ENCODE measurements around the gene CXADR.
A peak's percentile ranks its signal among the peaks of the same experiment; 100 is the strongest.
"Not testable (repeated sequence)": the region's sequence is repeated elsewhere in the genome, so short reads cannot be mapped to it uniquely, and the experiment has no call there.

CXADR gene

DNA sequence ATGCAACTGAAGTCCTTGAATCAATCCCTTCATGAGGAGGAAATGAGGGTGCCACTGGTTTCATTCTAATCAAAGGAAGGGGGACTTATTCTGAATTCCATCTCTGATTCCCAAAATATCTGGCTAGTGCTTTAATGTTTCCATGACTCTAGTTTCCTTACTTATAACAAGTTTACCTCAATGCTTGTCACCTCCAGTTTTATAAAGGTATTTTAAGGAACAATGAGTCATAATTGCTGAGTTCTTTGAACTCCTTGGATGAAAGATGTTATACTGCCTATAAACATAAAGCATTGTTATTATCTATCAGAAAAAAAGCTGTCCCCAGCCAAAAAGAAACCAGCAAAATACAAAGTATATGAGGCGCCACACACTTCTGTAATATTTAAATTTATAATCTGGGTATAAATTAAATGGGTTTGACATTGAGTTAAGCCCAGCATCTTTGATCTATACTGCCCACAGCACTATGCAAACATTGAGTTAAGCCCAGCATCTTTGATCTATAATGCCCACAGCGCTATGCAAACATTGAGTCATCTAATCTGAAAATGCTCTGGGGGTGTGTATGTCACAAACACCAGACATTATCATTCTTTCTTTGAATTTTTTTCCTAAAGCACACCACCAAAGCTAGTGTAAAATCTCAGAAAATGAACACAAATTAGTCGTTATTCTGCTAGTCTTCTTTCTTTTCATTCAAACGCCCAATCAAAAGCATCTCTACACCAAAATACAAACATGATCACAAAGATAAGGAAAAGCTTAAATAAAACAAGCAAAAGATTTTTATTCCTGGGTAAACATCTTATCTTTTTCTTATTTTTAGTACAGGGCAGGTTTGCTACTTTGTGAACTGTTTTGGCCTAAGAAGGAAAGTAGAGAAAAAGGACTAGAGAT lies 11.5 kb upstream of the CXADR start:
- no peak for DNase-seq (ENCODE audit: low spot score)

DNA sequence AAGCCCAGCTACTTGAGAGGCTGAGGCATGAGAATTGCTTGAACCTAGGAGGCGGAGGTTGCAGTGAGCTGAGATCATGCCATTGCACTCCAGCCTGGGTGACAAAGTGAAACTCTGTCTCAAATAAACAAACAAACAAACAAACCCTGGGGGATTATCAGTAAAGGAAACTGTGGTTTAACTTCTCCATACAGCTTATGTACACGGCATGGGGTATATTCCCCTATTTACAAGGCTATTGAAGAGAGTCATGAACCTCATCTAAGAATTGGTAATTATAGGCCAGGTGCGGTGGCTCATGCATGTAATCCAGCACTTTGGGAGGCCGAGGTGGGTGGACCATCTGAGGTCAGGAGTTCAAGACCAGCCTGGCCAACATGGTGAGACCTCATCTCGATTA lies 9.9 kb upstream of the CXADR start:
- not testable (repeated sequence) for DNase-seq (ENCODE audit: low spot score)

DNA sequence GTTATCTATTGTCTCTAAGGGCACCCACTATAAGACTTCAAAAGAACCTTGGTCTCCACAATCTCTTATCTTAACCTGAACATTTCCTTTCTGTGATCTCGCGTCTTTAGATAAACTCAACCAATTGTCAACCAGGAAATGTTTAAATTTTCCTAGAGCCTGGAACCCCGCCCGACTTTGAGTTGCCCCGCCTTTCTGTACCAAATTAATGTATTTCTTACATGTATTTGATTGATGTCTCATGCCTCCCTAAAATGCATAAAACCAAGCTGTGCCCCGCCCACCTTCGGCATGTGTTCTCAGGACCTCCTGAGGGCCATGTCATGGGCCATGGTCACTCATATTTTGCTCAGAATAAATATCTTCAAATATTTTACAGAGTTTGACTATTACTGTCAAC lies 5.9 kb upstream of the CXADR start:
- DNase-seq (ENCODE audit: low spot score), result no peak

DNA sequence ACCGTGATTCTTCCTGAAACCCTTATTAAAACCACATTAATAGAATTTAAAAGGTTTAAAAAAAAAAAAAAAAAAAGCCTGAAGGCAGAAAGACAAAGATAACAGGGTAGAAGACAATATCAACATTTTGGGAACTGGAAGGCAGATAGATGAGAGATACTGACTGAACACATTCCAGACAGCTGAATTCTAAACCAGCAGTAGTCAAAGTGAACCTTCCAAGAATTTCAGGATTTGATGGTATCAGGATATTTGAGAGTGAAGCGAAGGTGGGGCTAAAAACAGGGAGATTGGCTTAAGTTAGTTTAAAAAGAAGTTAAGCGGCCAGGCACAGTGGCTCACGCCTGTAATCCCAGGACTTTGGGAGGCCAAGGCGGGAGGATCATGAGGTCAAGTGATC lies 5.3 kb upstream of the CXADR start:
- DNase-seq (ENCODE audit: low spot score), result no peak

DNA sequence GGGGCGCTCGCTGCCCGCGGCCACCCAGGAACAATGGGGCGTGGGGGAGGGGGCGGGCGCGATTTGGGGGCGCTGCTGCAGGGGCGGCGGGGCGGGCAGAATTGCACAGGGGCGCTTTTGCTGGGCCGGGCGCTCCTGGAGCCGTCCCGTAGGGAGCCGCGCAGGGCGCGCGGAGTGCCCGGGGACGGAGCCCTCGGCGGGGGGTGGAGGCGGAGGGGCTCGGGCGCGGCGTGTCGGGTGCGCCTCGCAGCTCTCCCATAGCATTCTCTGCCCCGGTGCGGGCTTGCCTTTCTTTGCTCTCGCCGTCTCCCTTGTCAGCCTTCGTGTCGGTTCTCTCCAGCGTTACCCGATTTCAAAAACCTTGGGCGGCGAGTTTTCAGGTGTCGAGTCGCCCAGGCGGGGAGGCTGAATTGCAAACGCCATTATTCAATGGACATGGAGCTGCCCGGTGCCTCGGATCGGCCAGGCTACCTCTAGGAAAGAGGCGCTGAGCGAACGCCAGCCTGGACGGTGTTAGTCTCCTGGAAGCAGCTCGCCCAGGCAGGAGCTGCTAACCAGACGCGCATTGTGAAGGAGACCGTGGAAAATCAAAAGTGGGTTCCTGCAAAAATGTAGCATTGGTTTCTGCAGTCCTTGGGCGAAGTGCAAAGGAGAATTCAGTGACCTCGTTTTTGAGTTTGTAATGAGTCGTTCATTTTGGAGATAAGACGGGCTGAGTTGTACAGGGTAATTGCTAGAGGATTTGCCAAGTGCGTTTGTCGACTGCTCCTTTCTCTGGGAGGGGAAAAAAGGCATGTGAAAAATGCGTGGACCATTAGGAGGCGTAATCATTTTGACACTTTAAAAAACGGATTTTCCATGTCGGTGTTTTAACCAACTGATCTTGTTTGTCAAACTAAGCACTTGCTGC lies 626 bp downstream of the CXADR start:
- peak; percentile 35 for DNase-seq (ENCODE audit: low spot score)

DNA sequence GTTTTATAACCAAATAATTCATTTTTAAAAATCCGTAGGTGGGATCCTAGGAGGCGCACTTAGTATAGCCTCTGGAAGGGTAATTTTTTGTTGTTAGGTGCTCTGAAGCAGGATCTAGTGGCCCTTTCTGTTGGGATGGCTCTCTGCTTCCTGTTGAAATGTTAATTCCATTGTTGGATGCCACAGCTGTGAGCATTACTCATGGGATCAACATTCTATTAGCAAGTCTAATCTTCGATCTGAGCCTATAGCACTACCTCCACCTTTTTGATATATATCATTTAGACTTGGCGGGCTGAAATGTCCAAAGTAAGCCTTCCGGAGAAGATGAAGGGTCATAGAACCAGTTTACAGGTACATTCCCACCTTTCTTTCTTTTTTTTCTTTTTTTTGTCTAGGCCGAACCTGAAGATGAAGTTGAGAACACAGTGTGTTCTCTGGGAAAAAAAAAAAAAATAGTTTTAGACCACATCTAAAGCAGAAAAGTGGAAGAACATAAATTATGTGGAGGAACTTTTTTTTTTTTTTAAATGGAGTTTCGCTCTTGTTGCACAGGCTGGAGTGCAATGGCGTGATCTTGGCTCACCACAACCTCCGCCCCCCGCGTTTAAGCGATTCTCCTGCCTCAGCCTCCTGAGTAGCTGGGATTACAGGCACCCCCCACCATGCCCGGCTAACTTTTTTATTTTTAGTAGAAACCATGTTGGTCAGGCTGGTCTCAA lies 1.4 kb downstream of the CXADR start:
- no peak for DNase-seq (ENCODE audit: low spot score)

DNA sequence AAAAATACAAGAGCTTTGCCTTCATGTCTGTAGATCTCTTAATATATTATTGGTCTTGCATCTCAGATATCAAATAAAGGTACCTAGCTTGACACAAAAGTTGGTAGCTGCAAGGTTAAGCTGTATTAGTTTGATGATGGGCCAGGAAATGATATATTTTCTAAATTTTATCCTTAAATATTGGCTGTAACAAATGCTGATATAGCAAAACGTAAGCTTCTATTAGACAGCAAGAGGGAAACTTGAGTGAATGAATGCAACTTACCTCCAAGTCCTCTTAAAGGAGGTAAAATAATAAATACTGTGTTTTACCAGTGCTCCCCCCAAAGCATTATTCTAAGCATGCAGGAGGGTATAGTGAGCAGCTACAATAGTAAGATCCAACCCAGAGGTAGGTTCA lies 4.2 kb downstream of the CXADR start:
- DNase-seq (ENCODE audit: low spot score), result not testable (repeated sequence)

DNA sequence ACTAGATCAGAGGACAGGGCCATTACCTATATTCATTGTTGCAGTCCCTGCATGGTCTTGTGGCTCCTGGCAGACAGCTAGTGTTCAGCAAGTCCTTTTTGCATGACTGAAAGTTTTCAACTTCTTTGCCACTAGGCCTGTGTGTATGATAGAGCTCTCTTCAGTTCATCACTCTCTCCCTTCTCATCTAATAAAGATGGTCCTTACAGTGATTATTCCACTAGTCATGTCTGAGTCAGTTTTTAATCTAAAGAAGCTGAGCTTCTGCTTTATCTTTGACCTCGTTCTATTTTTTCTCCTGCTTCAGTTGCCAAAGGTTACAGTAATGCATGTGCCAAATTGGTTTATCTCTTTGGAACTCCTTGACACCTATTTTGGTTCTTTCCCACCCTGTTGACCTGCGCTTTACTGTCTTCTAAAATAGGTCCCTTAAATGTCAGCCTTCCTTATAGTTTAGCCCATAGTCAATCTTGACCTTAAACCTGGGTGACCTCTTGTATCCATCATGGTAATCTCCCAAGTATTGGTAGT lies 6.4 kb downstream of the CXADR start:
- no peak for DNase-seq (ENCODE audit: low spot score)

DNA sequence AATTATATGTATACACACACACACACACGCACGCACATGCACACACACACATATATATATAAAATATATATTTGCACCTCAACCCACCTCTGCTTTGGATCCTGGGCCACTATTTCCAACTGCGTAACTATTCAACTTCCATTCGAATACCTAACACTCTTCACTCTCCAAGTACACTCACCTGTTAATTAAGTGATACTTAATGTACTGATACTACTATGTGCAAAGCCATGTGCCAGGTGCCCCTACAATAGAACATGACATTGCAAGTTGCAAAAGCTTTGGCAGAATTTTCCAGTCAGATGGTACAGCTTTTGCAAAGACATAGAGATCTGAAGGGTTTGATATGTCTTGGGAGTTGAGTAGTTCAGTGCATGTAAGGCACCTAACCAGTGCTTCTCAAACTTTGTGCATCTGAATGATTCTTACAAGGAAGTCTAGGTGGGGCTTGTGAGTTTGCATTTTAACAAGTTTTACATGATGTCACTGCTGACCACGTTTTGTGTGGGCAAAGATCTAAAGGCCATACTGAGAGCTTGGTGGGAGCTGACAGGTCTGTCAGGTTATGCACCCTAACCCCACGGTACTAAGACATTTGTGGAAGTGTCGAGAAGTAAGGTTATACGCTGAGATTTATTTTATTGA lies 7.2 kb downstream of the CXADR start:
- no peak for DNase-seq (ENCODE audit: low spot score)

DNA sequence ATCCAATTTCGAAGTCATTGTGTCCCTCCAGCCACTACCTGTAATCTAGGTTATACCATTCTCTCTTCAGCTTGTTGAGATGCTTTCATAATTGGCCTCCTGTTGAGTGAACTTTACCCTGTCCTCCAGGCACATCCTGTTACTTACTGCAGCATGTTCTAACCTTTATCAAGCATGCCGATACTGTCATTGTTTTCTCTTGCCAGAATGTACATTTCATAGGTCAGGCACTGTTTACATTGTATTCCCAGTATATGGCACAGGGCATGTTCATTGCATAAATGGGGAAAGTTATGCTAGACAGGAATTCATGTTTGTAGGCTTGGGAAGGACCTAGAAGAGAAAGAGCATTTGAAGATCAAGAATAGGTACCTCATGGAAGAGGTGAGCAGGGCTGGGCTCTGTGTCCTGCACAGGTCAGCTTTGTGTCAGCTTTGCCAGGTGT lies 10.2 kb downstream of the CXADR start:
- DNase-seq (ENCODE audit: low spot score), result no peak

DNA sequence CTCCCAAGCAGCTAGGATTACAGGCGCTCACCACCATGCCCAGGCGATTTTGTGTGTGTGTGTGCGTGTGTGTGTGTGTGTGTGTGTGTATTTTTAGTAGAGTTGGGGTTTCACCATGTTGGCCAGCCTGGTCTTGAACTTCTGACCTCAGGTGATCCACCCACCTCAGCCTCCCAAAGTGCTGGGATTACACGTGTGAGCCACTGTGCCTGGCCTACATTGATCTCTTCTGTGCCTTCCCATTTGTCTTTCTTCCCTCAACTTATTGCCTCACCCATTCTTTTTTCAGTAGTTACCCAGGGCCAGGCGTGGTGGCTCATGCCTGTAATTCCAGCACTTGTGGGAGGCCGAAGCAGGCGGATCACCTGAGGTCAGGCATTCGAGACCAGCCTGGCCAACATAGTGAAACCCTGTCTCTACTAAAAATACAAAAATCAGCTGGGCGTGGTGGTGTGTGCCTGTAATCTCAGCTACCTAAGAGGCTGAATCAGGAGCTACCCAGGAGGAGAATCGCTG lies 11.2 kb downstream of the CXADR start:
- DNase-seq (ENCODE audit: low spot score), result not testable (repeated sequence)

DNA sequence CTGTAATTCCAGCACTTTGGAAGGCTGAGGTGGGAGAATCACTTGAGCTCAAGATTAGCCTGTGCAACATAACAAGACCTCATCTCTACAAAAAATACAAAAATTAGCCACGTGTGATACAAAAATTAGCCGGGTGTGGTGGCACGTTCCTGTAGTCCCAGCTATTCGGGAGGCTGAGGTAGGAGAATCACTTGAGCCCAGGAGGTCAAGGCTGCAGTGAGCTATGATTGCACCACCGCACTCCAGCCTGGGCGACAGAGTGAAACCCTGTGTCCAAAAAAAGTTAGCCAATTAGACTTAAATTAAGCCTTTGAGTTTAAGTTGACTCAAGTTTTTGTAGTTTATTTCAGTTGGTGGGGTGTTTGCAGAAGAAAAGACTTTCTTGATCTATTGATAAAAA lies 11.8 kb downstream of the CXADR start:
- no peak for DNase-seq (ENCODE audit: low spot score)

DNA sequence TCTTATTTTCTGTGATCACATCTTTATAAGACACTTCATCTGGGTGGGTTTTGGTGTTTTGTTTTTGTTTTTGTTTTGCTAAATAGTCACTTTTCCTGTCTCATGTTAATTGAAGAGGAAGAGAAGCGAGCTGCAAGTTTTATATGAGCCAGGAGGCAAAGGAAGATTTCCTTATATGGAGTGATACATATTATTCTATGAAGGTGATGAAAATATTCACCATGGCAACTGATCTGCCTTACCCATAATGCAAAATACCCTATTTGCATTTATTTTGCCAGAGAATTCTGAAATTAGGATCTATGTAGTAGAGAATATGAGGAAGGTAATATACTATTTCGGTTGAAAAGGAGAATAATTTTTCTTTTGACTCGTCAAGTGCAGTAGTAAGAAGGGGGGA lies 13.9 kb downstream of the CXADR start:
- DNase-seq (ENCODE audit: low spot score), result no peak

DNA sequence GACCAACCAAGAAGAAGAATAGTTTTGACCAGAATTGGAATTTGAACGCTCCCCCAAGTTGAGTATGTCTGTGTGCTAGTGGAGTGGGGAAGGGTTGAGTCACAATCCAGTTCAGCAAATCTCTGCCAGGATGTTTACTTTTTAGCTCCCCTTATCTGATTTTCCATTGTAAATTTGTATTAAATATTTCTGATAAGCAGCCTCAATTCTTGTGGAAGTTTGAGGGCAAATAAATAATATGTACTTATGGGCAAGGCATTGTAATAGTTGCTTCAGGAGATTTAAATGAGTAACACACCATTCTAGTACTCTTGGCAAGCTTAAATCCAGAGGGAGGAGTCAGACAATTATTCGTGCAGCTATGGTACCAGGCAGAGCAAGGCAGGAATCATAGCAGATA lies 14.4 kb downstream of the CXADR start:
- DNase-seq (ENCODE audit: low spot score), result no peak

DNA sequence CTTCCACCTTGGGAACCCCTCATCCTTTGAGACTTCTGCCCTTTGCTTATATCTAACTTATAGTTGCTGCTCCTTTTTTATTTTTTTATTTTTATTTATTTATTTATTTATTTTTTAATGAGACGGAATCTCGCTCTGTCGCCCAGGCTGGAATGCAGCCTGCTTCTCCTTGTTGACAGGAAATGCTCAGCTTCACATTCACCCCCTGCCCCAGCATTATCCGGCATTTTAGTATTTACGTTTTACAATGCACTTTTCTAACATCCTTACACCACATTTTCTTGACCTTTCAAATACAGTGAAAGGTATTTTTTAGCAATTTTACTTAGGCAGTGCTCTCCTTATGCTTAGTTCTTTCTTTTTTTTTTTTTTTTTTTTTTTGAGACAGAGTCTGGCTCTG lies 14.9 kb downstream of the CXADR start:
- no peak for DNase-seq (ENCODE audit: low spot score)

DNA sequence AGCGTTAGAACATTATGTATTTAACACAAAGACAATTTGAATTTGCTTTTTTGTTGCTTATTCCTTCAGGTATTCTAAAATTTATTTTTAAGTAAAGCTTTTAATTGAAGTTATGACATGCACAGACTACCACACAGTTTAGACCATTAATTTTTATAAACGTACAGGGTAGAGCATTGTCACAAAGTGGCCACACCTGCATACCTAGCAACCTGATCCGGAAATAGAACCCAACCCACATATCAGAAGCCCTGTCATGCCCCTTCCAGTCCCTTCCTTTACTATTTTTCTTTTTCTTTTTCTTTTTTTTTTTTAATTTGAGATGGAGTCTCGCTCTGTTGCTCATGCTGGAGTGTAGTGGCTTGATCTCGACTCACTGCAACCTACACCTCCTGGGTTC lies 16.8 kb downstream of the CXADR start:
- no peak for DNase-seq (ENCODE audit: low spot score)

DNA sequence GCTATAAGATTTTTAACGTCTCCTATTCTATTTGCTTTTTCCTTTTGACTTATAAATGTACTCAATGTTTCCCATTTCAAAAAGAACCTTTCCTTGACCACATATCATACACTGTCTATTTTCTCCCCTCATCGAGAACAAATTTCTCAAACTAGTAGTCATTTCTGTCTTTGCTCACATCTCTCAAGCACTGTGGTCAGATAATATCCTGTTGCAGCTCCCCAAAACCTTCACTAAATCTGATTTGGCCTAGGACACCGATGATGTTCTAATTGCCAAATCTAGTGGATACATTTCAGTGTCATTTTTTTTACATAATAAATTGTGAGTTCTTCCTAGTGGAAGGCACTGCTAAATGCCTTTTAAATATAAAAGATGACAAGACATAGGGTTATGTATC lies 19.4 kb downstream of the CXADR start:
- DNase-seq (ENCODE audit: low spot score), result no peak

DNA sequence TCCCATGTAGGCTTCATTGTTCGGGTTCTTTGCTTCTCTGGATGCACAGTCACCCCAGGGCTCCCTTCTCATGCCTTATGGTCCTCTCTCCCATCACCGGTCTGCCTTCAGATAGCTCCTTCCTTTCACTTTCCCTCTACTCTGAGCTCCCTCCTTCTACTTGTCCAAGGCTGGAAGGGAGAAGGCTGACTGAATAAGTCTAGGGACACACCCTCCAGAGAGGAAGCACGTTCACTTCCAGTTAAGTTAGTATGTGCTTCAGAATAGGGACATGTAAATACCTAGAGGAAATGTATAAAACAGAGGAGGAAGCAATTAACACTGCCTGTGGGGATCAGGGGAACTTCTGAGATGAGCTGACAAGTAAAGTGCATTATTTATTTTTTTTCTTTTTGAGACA lies 23.5 kb downstream of the CXADR start:
- DNase-seq (ENCODE audit: low spot score), result no peak

DNA sequence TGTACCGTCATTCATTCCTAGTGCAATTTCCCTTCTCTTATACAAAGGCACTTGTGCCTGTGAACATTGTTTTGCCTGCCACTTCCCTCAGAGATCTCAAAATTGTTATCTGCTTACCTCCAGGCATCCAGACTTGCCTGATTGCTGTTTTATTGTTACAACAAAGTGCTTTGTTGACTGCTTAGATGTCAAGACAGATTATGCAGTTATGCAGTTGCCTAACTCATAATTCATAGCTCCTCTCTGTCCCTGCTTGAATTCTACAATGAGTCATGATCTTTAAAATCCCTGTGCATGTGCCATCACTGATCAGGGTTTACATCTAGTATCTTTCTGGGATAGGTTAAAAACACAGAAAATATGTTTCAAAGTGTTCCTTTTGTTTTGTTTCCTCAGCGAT lies 24.5 kb downstream of the CXADR start:
- DNase-seq (ENCODE audit: low spot score), result peak; percentile 14

DNA sequence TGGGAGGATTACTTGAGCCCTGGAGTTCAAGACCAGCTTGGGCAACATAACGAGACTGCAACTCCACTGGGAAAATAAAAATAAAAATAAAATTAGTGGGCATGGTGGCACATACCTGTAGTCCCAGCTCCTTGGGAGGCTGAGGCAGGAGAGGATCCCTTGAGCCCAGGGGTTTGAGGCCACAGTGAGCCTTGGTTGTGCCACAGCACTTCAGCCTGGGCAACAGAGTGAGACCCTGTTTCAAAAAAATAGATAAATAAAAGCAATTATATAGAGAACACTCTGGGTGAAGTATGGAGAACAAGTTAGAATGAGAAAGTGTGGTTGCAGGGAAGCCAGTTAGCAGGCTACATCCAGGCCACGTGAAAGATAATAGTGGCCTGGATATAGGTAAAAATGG lies 25.7 kb downstream of the CXADR start:
- DNase-seq (ENCODE audit: low spot score), result no peak

DNA sequence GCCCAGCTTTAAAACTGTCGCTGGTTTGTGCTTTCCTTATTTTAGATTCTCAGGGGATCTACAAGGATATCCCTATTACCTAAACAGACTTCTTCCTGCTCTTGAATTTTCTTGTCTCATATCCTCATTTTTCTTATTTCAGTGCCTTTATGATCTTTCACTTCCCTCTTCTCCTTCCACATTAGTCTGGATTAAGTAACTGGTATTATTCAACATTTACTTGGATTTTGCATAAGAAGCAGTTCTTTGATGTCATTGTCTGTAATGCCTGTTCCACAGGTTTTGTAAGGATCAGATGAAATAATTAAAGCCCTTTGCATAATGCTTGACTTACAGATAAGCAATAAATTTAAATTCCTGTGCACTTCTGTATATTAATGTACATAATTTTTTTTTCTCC lies 26.5 kb downstream of the CXADR start:
- DNase-seq (ENCODE audit: low spot score), result no peak

Data from SK-N-DZ (cell line).